ENCODE measurements around the gene NAA16.

DNA sequence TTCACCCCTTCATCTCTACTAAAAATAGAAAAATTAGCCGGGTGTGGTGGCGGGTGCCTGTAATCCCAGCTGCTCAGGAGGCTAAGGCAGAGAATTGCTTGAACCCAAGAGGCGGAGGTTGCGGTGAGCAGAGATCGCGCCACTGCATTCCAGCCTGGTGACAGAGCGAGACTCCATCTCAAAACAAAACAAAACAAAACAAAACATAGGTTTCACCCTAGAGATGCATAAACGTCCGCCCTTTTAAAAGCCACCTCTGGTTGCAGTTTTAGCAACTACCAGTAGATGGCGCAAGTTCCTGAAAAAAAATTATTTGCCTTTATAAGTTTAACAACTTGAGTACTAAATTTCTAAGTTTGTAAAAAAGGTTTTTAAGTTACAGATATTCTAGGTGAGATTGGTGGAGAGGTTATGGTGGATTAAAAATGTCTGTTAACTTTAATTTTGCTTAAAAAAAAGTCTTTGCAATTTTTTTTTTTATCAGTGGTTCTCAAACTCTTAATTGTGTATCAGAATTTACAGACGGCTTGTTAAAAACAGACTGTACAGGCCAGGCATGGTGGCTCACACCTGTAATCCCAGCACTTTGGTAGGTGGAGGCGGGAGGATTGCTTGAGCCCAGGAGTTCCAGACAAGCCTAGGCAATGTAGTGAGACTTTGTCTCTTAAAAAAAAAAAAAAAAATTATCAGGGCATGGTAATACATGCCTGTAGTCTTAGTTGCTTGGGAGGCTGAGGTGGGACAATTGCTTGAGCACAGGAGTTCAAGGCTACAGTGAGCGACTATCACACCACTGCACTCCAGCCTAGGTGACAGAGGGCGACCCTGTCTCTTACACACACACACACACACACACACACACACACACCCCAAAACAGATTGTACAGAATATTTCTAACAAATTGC, 42.1 kb downstream of the NAA16 start:
- no peak for TF ChIP-seq EZH2 (IDR thresholded peaks at IDR 0.05; ENCODE audit: borderline replicate concordance)
- TF ChIP-seq, protein P1, sequence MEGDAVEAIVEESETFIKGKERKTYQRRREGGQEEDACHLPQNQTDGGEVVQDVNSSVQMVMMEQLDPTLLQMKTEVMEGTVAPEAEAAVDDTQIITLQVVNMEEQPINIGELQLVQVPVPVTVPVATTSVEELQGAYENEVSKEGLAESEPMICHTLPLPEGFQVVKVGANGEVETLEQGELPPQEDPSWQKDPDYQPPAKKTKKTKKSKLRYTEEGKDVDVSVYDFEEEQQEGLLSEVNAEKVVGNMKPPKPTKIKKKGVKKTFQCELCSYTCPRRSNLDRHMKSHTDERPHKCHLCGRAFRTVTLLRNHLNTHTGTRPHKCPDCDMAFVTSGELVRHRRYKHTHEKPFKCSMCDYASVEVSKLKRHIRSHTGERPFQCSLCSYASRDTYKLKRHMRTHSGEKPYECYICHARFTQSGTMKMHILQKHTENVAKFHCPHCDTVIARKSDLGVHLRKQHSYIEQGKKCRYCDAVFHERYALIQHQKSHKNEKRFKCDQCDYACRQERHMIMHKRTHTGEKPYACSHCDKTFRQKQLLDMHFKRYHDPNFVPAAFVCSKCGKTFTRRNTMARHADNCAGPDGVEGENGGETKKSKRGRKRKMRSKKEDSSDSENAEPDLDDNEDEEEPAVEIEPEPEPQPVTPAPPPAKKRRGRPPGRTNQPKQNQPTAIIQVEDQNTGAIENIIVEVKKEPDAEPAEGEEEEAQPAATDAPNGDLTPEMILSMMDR (IDR thresholded peaks at IDR 0.05; ENCODE audit: poor library complexity), result peak; percentile 81
